GM15510 (cell line): ENCODE measurements around the gene TPK1.

Experiments used
- POLR2A ChIP-seq: IDR thresholded peaks from 3 replicates; pipeline ENCODE4 v1.6.1; 2011; ENCODE audit warnings: borderline replicate concordance; ENCODE audit not compliant: insufficient read length; ENCODE audit errors: extremely low read depth

The TPK1 gene

DNA sequence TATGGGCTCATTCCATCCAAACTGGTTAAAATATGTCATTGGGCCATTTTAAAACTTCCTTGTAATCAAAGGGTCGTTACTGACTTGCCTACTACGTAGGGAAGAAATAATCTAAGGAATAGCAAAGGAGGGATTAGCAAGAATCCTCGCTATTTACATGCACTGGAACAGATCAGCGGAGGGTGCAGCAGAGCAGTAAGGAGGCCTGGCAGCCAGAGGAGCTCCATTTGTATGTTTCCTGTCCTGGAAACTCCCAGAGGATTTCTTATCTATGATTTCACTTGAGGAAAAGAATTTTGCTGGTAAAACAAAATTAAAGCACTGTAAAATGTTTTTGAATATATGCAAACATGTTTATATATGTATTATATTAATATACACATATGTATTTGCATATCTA, 107.3 kb downstream of the TPK1 start:
- TF ChIP-seq POLR2A, result no peak

DNA sequence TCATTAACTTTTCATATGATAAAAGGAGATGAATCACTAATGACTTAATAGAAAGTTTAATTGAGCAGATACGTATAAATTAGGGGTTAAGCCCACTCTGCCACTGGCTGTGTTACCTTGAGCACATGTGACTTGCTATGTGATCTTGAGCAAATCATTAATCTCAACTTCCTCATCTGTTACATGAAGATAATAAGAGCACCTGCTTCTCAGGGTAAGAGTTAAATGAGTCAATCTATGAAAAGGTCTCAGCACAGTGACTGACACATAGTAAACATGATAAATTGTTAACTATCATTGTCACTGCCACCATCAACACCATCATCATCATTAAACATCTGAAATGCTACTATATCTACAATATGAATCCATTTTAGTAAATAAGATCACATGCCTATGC, 110.8 kb downstream of the TPK1 start:
- no peak for TF ChIP-seq POLR2A

DNA sequence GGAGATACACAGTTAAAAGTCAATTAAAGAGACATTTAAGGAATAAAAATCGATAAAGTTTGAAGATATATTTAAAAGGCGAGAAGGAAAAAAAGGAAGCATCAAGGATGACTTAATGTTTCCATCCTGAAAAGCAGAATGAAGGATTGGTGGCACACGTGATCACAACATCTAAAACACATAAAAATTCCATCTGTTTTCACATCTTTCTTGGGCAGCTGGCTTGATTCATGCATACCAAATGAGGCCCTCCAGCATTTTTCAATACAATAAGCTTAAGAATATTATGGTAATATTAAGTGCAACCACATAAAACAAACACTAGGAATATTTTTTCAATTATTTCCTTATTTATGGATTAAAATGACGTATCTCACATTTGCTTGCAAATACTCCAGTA, 112.6 kb downstream of the TPK1 start:
- no peak for TF ChIP-seq POLR2A

GRCh38 chr7:144720710-144721109, 115.1 kb downstream of the TPK1 start:
- no peak for TF ChIP-seq POLR2A

DNA sequence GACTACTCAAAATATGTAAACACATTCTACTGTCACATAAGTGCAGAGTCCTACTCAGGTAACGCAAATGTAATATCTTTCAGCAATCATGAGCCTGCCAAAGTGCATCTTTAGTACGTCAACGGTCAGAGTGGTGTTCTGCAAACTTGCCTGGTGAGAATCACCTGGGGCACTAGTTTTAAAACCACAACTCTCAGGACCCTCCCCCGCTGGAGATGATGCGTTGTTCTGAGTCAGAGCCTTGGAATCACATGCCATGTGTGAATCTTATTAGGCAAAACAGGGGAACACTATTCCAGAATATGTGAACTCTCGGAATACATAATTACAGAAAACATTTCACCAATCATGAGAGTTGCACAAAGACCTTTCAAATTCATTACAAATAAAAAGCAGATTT, 115.7 kb downstream of the TPK1 start:
- no peak for TF ChIP-seq POLR2A

DNA sequence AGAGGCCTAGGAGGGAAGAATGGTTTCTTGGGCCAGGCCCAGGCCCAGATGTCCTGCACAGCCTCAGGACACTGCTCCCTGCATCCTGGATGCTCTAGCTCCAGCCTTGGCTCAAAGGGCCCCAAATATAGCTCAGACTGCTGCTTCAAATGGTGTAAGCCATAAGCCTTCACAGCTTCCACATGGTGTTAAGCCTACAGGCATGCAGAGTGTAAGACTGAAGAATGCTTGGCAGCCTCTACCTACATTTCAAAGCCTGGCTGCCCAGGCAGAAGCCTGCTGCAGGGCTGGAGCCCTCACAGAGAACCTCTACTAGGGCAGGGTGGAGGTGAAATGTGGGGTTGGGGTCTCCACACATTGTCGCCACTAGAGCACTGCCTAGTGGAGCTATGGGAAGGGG, 118.1 kb downstream of the TPK1 start:
- TF ChIP-seq POLR2A, result no peak

DNA sequence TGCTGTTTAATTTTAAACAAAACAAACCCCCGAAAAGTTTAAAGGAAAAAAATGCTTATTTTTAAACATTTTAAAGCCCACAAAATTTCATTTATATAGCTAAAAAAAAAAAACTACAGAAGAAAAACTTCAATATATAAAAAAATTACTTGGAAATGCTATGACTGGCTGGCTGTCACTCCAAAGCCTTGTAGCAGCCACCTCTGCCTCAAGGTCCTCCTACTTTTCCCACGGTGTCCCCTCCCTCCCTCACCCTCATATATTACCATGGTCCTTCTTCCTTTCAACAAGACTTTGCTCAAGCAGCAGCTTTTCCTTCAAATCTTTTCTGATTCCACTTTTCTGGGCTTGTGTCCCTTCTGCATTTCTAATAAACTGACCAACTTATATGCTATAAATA, 122.0 kb downstream of the TPK1 start:
- TF ChIP-seq POLR2A, result no peak

- TF ChIP-seq POLR2A, result no peak
These were observed 125.1 kb downstream of the TPK1 start for GRCh38 chr7:144710791-144711190.

DNA sequence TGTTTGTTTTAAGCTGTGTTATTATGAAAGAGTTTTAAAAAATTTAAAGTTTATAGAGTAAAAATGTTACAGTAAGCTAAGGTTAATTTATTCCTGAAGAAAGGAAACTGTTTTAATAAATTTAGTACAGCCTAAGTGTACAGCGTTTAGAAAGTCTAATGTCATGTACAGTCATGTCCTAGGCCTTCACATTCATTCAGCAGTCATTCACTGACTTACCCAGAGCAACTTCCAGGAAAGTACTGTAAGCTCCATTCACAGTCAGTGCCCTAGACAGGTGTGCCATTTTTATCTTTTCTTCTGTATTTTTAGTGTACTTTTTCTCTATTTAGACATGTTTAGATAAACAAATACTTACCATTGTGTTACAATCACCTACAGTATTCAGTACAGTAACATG, 126.8 kb downstream of the TPK1 start:
- TF ChIP-seq POLR2A, result no peak

DNA sequence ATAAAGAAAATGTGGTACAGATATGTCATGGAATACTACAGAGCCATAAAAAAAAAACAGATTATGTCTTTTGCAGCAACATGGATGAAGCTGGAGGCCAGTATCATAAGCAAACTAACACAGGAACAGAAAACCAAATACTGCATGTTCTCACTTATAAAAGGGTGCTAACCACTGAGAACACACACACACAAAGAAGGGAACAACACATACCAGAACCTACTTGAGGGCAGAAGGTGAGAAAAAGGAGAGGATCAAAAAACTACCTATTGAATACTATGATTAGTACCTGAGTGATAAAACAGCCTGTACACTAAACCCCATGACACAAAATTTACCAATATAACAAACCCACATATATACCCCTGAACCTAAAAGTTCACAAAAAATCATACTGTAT, 144.6 kb downstream of the TPK1 start:
- no peak for TF ChIP-seq POLR2A

- TF ChIP-seq POLR2A, result no peak
These were observed 153.1 kb downstream of the TPK1 start for GRCh38 chr7:144682581-144683280.

- no peak for TF ChIP-seq POLR2A
These were observed 159.4 kb downstream of the TPK1 start for GRCh38 chr7:144676492-144676891.

GRCh38 chr7:144674550-144674949, 161.3 kb downstream of the TPK1 start:
- TF ChIP-seq POLR2A, result no peak

GRCh38 chr7:144672869-144673268, 163.0 kb downstream of the TPK1 start:
- TF ChIP-seq POLR2A, result no peak

DNA sequence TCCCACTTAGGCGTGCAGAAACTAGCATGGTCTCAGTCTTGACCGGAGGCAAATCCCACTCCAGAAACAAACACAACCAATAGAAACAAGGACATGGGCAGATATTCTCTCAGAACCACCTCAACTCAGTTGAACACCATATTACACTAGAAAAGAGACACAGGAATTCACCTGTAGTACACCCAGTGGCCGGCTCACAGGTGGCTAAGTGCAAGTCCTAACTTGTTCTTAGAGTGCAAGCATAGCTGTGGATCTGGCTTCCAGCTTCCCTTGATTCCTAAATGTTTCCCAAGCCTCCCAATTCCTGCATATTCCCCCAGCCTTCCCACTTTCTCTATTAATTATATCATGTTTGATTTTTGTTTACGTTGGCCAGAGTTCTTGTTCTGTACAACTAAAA, 164.4 kb downstream of the TPK1 start:
- no peak for TF ChIP-seq POLR2A

GRCh38 chr7:144670218-144670617, 165.6 kb downstream of the TPK1 start:
- TF ChIP-seq POLR2A, result no peak

DNA sequence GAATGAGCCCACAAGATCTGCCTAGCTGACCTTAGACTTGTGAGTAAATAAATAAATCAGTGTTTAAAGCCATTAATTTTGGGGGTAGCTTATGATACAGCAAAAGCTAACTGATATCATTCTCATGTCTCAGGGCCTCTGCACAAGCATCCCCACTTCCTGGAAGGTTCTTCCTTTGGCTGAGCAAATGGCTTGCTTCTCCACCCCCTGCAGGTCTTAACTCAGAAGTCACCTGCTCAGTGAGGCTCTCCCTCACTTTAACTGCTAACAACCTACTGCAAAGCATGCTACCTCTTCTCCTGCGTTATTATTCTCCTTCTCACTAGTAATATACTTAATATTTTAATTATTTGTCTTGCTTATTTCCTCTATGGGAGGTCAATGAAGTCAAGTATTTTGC, 167.3 kb downstream of the TPK1 start:
- TF ChIP-seq POLR2A, result no peak
